ENCODE measurements around the gene ZNF844.

GRCh38 chr19:12034198-12034597 is 30.3 kb upstream of the ZNF844 start:
- TF ChIP-seq CTCF (IDR thresholded peaks at IDR 0.05 in 2 of 3, conservative IDR thresholded peaks at IDR 0.05 in 1 of 3; ENCODE audit: borderline replicate concordance in 1 of 3, insufficient read depth in 1 of 3, low read depth in 2 of 3, low read length in 2 of 3) (no peak), POLR2A (IDR thresholded peaks at IDR 0.05; ENCODE audit: borderline replicate concordance, extremely low read depth, insufficient read depth, insufficient read length) (no peak), RAD21 (IDR thresholded peaks at IDR 0.05; ENCODE audit: low read depth) (no peak), ZBTB33 (IDR thresholded peaks at IDR 0.05; ENCODE audit: extremely low read depth, insufficient replicate concordance, low read length) (no peak), REST (IDR thresholded peaks at IDR 0.05; ENCODE audit: low read depth) (no peak), SIN3A (IDR thresholded peaks at IDR 0.05; ENCODE audit: low read depth) (no peak), SRF (IDR thresholded peaks at IDR 0.05; ENCODE audit: low read depth) (no peak), EZH2phosphoT487 (IDR thresholded peaks at IDR 0.05; ENCODE audit: borderline replicate concordance) (no peak), POLR2AphosphoS5 (IDR thresholded peaks at IDR 0.05; ENCODE audit: low read depth, low read length) (no peak), JUND (IDR thresholded peaks at IDR 0.05) (no peak), EZH2 (IDR thresholded peaks at IDR 0.05) (no peak), EGR1 (IDR thresholded peaks at IDR 0.05; ENCODE audit: low read depth) (no peak), ZNF274 (IDR thresholded peaks at IDR 0.05; ENCODE audit: low read depth, low read length) (no peak)
